ENCODE results near the gene TXNL4A.

Gene TXNL4A

GRCh38 chr18:79941473-79942119, 46.8 kb downstream of the TXNL4A start:
- in situ Hi-C loops (cut with HindIII; ENCODE audit: low sequenced_read_pairs), result no loop called here
- H3K4me3 ChIP-seq (ENCODE audit: low read depth, low read length), result no peak overlapping the region
- TF ChIP-seq CTCF (IDR thresholded peaks at IDR 0.05; ENCODE audit: low read depth, low read length, missing control alignments), result no peak
- no peak for DNase-seq (ENCODE audit: low read depth)

GRCh38 chr18:79940814-79941472, 47.4 kb downstream of the TXNL4A start:
- no peak overlapping the region for H3K4me3 ChIP-seq (ENCODE audit: low read depth, low read length)
- in situ Hi-C loops (cut with HindIII; ENCODE audit: low sequenced_read_pairs), result no loop called here
- no peak for DNase-seq (ENCODE audit: low read depth)
- TF ChIP-seq CTCF (IDR thresholded peaks at IDR 0.05; ENCODE audit: low read depth, low read length, missing control alignments), result no peak

GRCh38 chr18:79940126-79940813, 48.1 kb downstream of the TXNL4A start:
- no peak overlapping the region for H3K4me3 ChIP-seq (ENCODE audit: low read depth, low read length)
- no peak for DNase-seq (ENCODE audit: low read depth)
- in situ Hi-C loops (cut with HindIII; ENCODE audit: low sequenced_read_pairs), result no loop called here
- no peak for TF ChIP-seq CTCF (IDR thresholded peaks at IDR 0.05; ENCODE audit: low read depth, low read length, missing control alignments)

GRCh38 chr18:79939096-79939495, 49.3 kb downstream of the TXNL4A start:
- TF ChIP-seq CTCF (IDR thresholded peaks at IDR 0.05; ENCODE audit: low read depth, low read length, missing control alignments), result no peak
- in situ Hi-C loops (cut with HindIII; ENCODE audit: low sequenced_read_pairs), result no loop called here
- DNase-seq (ENCODE audit: low read depth), result no peak
- H3K4me3 ChIP-seq (ENCODE audit: low read depth, low read length), result no peak overlapping the region

GRCh38 chr18:79938196-79938595, 50.2 kb downstream of the TXNL4A start:
- in situ Hi-C loops (cut with HindIII; ENCODE audit: low sequenced_read_pairs), result no loop called here
- no peak for DNase-seq (ENCODE audit: low read depth)
- TF ChIP-seq CTCF (IDR thresholded peaks at IDR 0.05; ENCODE audit: low read depth, low read length, missing control alignments), result no peak
- H3K4me3 ChIP-seq (ENCODE audit: low read depth, low read length), result no peak overlapping the region

- no peak for TF ChIP-seq CTCF (IDR thresholded peaks at IDR 0.05; ENCODE audit: low read depth, low read length, missing control alignments)
- no peak for DNase-seq (ENCODE audit: low read depth)
- in situ Hi-C loops (cut with HindIII; ENCODE audit: low sequenced_read_pairs), result no loop called here
- no peak overlapping the region for H3K4me3 ChIP-seq (ENCODE audit: low read depth, low read length)
Measured at GRCh38 chr18:79937103-79937860, 51.1 kb downstream of the TXNL4A start.
